Inflammatory macrophage (primary cell): Measurements from ENCODE around the gene SNX1.

Experiments used
- DNase-seq, 2 donors: peaks; one replicate each; pipeline ENCODE4 v3.0.0-alpha.2; 2020 to 2022

The SNX1 gene

DNA sequence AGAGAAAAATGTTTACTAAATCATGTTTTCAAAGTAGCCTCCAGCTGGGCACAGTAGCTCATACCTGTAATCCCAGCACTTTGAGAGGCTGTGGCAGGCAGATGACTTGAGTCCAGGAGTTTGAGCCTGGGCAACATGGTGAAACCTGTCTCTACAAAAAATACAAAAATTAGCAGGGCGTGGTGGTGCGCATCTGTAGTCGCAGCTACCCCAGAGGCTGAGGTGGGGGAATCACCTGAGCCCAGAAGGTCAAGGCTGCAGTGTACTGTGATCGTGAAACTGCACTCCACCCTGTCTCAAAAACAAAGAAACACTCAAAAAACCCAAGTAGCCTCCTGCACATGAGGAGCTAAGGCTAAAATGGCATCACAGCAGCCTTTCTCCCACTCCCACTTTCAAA lies 68.7 kb downstream of the SNX1 start:
- DNase-seq, result no peak

DNA sequence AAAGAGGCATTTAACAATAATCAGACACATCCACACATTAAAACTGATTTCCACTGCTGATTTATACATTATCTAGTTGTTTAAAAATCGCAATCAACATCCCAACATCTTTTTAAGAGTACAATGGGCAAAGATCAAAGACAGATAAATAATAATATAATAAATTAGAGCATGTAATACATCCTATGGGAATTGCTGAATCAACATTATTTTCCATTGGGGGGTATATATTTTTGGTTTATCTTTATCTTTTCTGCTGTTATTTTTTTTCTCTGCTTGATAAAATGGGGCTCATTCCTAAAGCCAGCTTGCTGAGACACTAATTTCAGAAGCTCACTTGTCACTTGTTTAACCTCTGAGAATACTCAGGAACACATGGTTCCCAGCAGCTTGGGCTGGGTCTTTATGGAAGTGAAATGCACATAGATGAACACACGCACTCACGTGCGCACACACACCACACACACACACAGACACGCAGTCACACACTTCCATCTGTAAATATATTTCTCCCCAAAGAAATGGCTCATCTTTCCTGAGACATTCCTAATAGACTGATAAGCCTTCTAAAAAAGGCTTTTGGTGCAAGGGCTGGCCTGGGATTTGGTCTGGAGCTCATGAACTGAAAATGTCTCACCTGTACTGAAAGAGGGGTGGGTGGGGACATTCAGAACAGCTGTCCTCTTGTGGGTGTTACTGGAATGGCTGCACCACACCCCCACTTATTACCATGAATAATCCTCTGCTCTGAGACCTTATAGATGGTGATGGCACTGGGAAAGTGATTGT lies 70.5 kb downstream of the SNX1 start:
- no peak for DNase-seq

DNA sequence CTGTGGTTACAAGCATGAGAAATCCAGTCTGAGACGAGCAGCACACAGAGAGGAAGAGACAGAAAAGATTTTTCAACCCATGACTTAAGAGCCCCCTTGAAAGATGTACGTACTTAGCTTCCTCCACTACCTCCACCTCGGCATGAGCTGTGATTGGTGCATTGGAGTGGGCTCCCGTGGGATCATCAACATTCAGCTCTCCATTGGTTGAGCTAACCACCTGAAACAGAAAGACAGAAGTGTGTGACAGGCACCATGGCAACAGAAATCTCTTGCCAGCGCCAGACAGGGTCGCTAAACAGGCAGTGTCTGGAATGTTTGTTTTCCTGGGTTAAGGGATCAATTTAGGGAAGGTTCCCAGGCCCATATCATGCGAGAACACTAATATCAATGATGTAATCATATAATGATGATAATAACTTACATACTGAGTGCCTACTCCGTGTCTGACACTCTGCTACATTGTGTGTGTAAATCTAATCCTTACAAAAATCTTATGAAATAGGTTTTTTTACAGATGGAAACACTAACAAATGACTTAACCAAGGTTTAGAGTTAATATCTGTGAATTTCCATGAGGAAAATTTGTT lies 84.5 kb downstream of the SNX1 start:
- DNase-seq, result no peak

DNA sequence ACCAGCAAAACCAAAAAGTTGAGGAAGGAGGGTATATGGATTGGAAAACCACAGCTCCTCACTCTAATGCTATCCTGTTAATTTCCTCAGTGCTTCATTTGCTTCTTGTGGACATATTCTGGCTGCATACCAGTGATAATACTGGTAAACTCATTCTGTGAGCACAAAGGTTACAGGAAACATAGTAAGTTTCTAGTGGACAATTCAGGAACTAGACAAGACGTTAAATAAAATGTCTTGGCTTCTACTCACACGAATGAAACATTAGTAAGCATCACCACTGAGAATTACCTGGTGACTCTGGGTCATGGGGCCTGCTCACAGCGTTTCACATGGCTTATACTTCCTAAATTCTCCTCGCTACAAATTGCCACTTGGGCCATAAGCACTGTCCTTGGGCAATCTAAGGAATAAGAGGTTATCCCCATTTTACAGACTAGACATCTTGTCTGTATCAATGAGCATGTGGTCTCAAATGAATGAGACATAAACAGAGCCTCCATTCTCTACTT lies 87.1 kb downstream of the SNX1 start:
- DNase-seq, result peak; percentile 50 to 79

DNA sequence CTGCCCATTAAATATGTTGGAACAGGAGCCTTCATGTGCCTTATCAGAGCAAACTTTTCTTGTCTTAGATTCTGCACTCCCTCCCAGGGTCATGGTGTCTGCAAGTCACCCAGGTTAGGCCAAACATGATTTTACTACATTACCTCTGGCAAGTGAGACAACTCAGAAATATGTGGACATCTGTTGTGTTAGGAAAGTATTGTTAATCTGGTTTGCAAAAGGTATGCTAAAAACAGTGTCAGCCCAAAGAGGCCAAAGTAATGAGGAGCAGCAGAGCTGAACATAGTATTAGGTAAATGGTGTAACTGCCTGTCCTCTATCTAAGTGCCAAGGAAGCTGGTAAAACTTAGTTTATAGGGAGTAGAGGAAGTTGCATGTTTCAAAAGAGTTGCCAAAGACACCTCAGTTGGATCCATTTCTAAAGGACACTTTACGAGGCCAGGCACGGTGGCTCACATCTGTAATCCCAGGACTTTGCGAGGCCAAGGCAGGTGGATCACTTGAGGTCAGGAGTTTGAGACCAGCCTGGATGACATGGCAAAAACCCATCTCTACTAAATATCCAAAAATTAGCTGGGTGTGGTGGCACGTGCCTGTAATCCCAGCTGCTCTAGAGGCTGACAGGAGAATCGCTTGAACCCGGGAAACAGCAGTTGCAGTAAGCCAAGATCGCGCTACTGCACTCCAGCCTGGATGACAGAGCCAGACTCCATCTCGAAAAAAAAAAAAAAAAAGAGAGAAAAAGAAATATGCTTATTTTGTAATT lies 89.5 kb downstream of the SNX1 start:
- DNase-seq, result no peak

DNA sequence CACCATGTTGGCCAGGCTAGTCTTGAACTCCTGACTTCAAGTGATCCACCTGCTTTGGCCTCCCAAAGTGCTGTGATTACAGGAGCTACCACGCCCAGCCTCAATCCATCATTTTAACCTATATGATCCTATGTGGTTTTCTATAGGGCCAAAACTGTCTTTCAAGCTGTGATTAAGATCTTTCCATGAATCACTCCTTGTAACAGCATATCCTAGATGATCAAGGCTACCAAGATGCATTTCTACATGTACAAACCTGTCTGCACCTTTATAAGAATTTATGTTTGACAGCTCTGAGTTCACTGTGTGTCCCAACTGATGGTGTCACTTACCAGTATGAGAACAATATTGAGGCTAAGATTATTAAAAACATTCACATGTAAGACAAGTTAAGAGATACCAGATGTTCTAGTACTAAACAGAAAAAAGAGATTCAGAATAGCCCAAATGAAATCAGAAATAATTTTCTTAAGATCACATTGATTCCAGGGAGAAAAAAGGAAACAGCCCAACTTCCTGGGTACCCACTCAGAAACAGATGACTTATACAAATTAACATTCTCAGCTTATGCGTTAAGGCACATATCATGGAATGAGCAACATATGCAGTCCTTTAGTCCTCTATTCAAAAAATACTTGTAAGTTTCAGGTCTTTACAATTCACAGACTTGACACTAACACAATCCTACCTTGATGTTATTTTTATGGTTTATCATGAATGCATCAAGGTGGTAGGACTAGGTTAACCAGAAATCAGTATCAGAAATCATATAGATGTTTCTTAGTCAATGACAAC lies 91.8 kb downstream of the SNX1 start:
- no peak for DNase-seq
